GM12878 (cell line): ENCODE results near the gene AGK. TPM values are rescaled to one million over a fixed set of nuclear protein-coding genes. Genes with fewer than 3 reads are reported as not detected.
A peak's percentile ranks its signal among the peaks of the same experiment; 100 is the strongest.

Source experiments
- ATAC-seq: fragments of 200-7000 bp; cut with Tn5 transposase; 3 replicates; pipeline ENCODE4 v1.9.1; 2020; ENCODE audit warnings: mild to moderate bottlenecking, moderate library complexity
- BruUV-seq: library from RNA; stranded (reverse); fragments of 400-500 nt; replicated peaks from 2 replicates; lab custom pipeline; 2021; lab: Mats Ljungman, UMichigan
- CTCF ChIA-PET: fragments of 300-600 bp; sonication (Branson Sonifier 250); formaldehyde crosslinking; extraction: SDS; loops from one replicate; lab custom pipeline; 2021; ENCODE audit warnings: inconsistent platforms; lab: Yijun Ruan, JAX
- POLR2A ChIA-PET: fragments of 350-600 bp; formaldehyde crosslinking; extraction: SDS; loops from one replicate; lab custom pipeline; 2021; ENCODE audit warnings: inconsistent platforms; lab: Charles Lee
- RAD21 ChIA-PET: fragments of 300-600 bp; sonication (Branson Sonifier 250); formaldehyde crosslinking; loops from one replicate; lab custom pipeline; 2023; ENCODE audit warnings: antibody characterized with exemption; ENCODE audit not compliant: unreplicated experiment; lab: Charles Lee
- SMC1A ChIA-PET: fragments of 300-600 bp; sonication (Branson Sonifier 250); formaldehyde crosslinking; loops from one replicate; lab custom pipeline; 2023; ENCODE audit not compliant: unreplicated experiment, uncharacterized antibody; lab: Charles Lee
- DNase-seq: peaks from one replicate; pipeline ENCODE4 v3.0.0-alpha.2; 2011; ENCODE audit warnings: low read depth, low spot score
- FAIRE-seq: peaks from 3 replicates; lab custom pipeline; 2011; peaks lifted over from hg19 to GRCh38; lab: Jason Lieb, UNC
- H2AFZ ChIP-seq: 2 replicates; pipeline ENCODE4 v1.6.0; 2011; ENCODE audit warnings: low read depth, low read length, control low read depth; ENCODE audit not compliant: control insufficient read depth
- H3K27ac ChIP-seq: 2 replicates; pipeline ENCODE4 v1.5.1; 2011; ENCODE audit warnings: control low read depth; ENCODE audit not compliant: control insufficient read depth, insufficient read depth
- H3K27me3 ChIP-seq, 2 experiments: replicated peaks in 1 of 2; 2 replicates each; pipeline versions ENCODE4 v1.6.0 to v1.6.1; 2011; ENCODE audit warnings: low read length in 1 of 2; ENCODE audit not compliant: control insufficient read depth in 2 of 2, insufficient read depth in 2 of 2
- H3K36me3 ChIP-seq, 2 experiments: 2 replicates each; pipeline ENCODE4 v1.5.1; 2011; ENCODE audit warnings: low read length in 1 of 2; ENCODE audit not compliant: control insufficient read depth in 2 of 2, insufficient read depth in 2 of 2
- H3K4me1 ChIP-seq: 2 replicates; pipeline ENCODE4 v1.6.1; 2011; ENCODE audit warnings: mild to moderate bottlenecking, low read length, moderate library complexity, mixed read lengths; ENCODE audit not compliant: control insufficient read depth, insufficient read depth
- H3K4me2 ChIP-seq: 2 replicates; pipeline ENCODE4 v1.6.0; 2011; ENCODE audit warnings: control low read depth; ENCODE audit not compliant: control insufficient read depth, insufficient read depth
- H3K4me3 ChIP-seq: fragments of 200-600 bp; sonication (generic); 2 replicates; pipeline ENCODE4 v1.5.1; 2016
- H3K79me2 ChIP-seq: 2 replicates; pipeline ENCODE4 v1.6.0; 2011; ENCODE audit warnings: low read length; ENCODE audit not compliant: control insufficient read depth, insufficient read depth
- H3K9ac ChIP-seq: 2 replicates; pipeline ENCODE4 v1.8.0; 2011; ENCODE audit warnings: low read length, control low read depth, mixed read lengths; ENCODE audit not compliant: control insufficient read depth, insufficient read depth
- H3K9me3 ChIP-seq: replicated peaks from 3 replicates; pipeline ENCODE4 v1.5.1; 2011; ENCODE audit warnings: mild to moderate bottlenecking, low read length; ENCODE audit not compliant: control insufficient read depth, insufficient read depth
- H4K20me1 ChIP-seq: 2 replicates; pipeline ENCODE4 v1.6.0; 2011; ENCODE audit not compliant: control insufficient read depth, insufficient read depth
- CBX5 ChIP-seq: sonication (generic); IDR thresholded peaks from 2 replicates; pipeline ENCODE4 v1.6.1; 2016; ENCODE audit warnings: low read depth, moderate library complexity, mild to moderate bottlenecking, inconsistent platforms
- CHD2 ChIP-seq: IDR thresholded peaks from 2 replicates; pipeline ENCODE4 v1.6.1; 2011; ENCODE audit warnings: low read depth, low read length, improper control_type of control experiment, borderline replicate concordance
- CUX1 ChIP-seq: IDR thresholded peaks from 2 replicates; pipeline ENCODE4 v1.6.1; 2012; ENCODE audit warnings: improper control_type of control experiment, low read depth, low read length; ENCODE audit not compliant: insufficient replicate concordance
- EGR1 ChIP-seq, 2 experiments: IDR thresholded peaks; 1 replicate in 1 of 2; 2 replicates in 1 of 2; pipeline ENCODE4 v1.6.1; 2011 to 2012; ENCODE audit warnings: low read depth in 2 of 2, low read length in 2 of 2, borderline replicate concordance in 1 of 2, mild to moderate bottlenecking in 1 of 2, moderate library complexity in 1 of 2
- NFIC ChIP-seq: IDR thresholded peaks from 2 replicates; pipeline ENCODE4 v1.6.1; 2012; ENCODE audit warnings: low read depth, mild to moderate bottlenecking, inconsistent platforms, low read length, moderate library complexity
- TARDBP ChIP-seq: IDR thresholded peaks from 2 replicates; pipeline ENCODE4 v1.6.1; 2016; ENCODE audit warnings: borderline replicate concordance
- TCF7 ChIP-seq: IDR thresholded peaks from 2 replicates; pipeline ENCODE4 v1.6.1; 2014; ENCODE audit warnings: antibody characterized with exemption, borderline replicate concordance
- WGBS: methylation state at CpG from one replicate; pipeline ENCODE4 v1.1.6; 2016; ENCODE audit warnings: low lambda C conversion rate; ENCODE audit not compliant: insufficient replicate concordance, insufficient coverage; ENCODE audit errors: missing lambda C conversion rate; 5-methylcytosine and 5-hydroxymethylcytosine counted together
- in situ Hi-C: fragments of 300-500 bp; cut with MboI; formaldehyde crosslinking; loops from 9 replicates; pipeline ENCODE4 v1.14.3; 2018; ENCODE audit warnings: mixed read lengths
- intact Hi-C: fragments of 100-400 bp; cut with micrococcal nuclease; formaldehyde crosslinking; loops from one replicate; pipeline ENCODE4 v1.14.2; 2022; ENCODE audit not compliant: unreplicated experiment
- polyA plus RNA-seq, 11 experiments: library from polyadenylated mRNA; depleted of rRNA in 4 of 11; unstranded in 6 of 11; stranded (reverse) in 5 of 11; fragments of >200 nt; fragmentation: Nextera tagmentation in 4 of 11; fragmentation: Illumina TruSeq in 1 of 11; extraction: Ambion mirVana in 4 of 11; extraction: Trizol in 1 of 11; gene quantifications; 1 replicate in 1 of 11; 2 replicates in 10 of 11; pipeline versions ENCODE4 v1.2.1 to v1.2.3, GENCODE V29; 2011 to 2016; ENCODE audit warnings: inconsistent platforms in 2 of 11, missing spikeins in 2 of 11, low read depth in 1 of 11
- total RNA-seq, 4 experiments: library from RNA; depleted of rRNA in 3 of 4; stranded (reverse); fragments of >200 nt in 3 of 4; fragmentation: Illumina TruSeq in 1 of 4; extraction: Trizol in 1 of 4; gene quantifications; 2 replicates each; pipeline versions ENCODE4 v1.2.1 to v1.2.3, GENCODE V29; 2013 to 2021

AGK gene
- total and polyA plus RNA-seq, 10 of the 15 experiments (the other 5 are each of a cell fraction or from before 2014, with no cell fraction given) = 32.5 to 85.6 (median 47.8) TPM

- TF ChIP-seq TARDBP = no peak
- TF ChIP-seq CHD2 = no peak
- no peak for TF ChIP-seq EGR1 (IDR thresholded peaks at IDR 0.05; ENCODE audit: borderline replicate concordance in 1 of 2, low read depth in 2 of 2, low read length in 2 of 2)
- TF ChIP-seq TCF7 = no peak
- TF ChIP-seq NFIC = no peak
Observed at GRCh38 chr7:141575164-141575563, 24.0 kb downstream of the AGK start (continued).

- CTCF ChIA-PET = no interaction called here
- ATAC-seq (no peak), DNase-seq (no peak), FAIRE-seq (no peak)
- TF ChIP-seq CBX5 (peak; percentile 75; the same call in 1 of the 2 replicates), CUX1 (no peak)
- H3K27me3 ChIP-seq = no peaks in the 10 kb centered on the region
- no peak overlapping the region for H3K4me3 ChIP-seq
- WGBS = 97% methylated on average over 2 of the region's 2 CpGs
- SMC1A ChIA-PET = interaction anchor here (2.2 kb wide), 1 partner anchor 9 kb away, joined by 5 read pairs; no protein-coding TSS in a partner anchor
- peaks cover 2 to 7% of the 10 kb centered on the region in 2 experiments for H3K36me3 ChIP-seq
- POLR2A ChIA-PET = no interaction called here
- intact Hi-C loops (no loop called here), in situ Hi-C loops (no loop called here)
- RAD21 ChIA-PET = no interaction called here
- no peak overlapping the region for H2AFZ ChIP-seq
- H3K79me2 ChIP-seq = no peaks in the 10 kb centered on the region
- peaks cover 27% of the 10 kb centered on the region for H3K9me3 ChIP-seq
- no peak overlapping the region for H3K9ac ChIP-seq
- no peaks in the 10 kb centered on the region for H4K20me1 ChIP-seq
- no TSS peak for BruUV-seq
- H3K27ac ChIP-seq = no peak overlapping the region
- H3K4me2 ChIP-seq = no peak overlapping the region
- H3K4me1 ChIP-seq = no peaks in the 10 kb centered on the region
Observed at GRCh38 chr7:141575654-141576448, 24.6 kb downstream of the AGK start.
